GM18909 (cell line): ENCODE data around the gene NBPF1.
"Not testable (repeated sequence)": the region's sequence is repeated elsewhere in the genome, so short reads cannot be mapped to it uniquely, and the experiment has no call there.

Source experiments
- ATAC-seq: cut with Tn5 transposase; IDR thresholded peaks from one replicate; pipeline ENCODE4 v1.9.1; 2021; ENCODE audit warnings: mild to moderate bottlenecking; ENCODE audit not compliant: unreplicated experiment, poor library complexity

Gene NBPF1

GRCh38 chr1:16642025-16642966 is 28.9 kb upstream of the NBPF1 start:
- not testable (repeated sequence) for ATAC-seq

- ATAC-seq = not testable (repeated sequence)
These were observed 28.0 kb upstream of the NBPF1 start for GRCh38 chr1:16641159-16641975.

GRCh38 chr1:16639091-16640031 is 26.0 kb upstream of the NBPF1 start:
- ATAC-seq = not testable (repeated sequence)

- ATAC-seq = not testable (repeated sequence)
These were observed 24.8 kb upstream of the NBPF1 start for GRCh38 chr1:16637941-16638778.

GRCh38 chr1:16636551-16637195 is 23.3 kb upstream of the NBPF1 start:
- not testable (repeated sequence) for ATAC-seq

GRCh38 chr1:16635959-16636358 is 22.6 kb upstream of the NBPF1 start:
- not testable (repeated sequence) for ATAC-seq

GRCh38 chr1:16633540-16634282 is 20.3 kb upstream of the NBPF1 start:
- ATAC-seq = not testable (repeated sequence)

GRCh38 chr1:16632044-16632850 is 18.9 kb upstream of the NBPF1 start:
- ATAC-seq = not testable (repeated sequence)

- no peak for ATAC-seq
These were observed 18.1 kb upstream of the NBPF1 start for GRCh38 chr1:16631248-16632043.

GRCh38 chr1:16630661-16631247 is 17.4 kb upstream of the NBPF1 start:
- ATAC-seq = no peak

GRCh38 chr1:16629916-16630530 is 16.7 kb upstream of the NBPF1 start:
- not testable (repeated sequence) for ATAC-seq

- no peak for ATAC-seq
These were observed 15.2 kb upstream of the NBPF1 start for GRCh38 chr1:16628361-16629111.

- not testable (repeated sequence) for ATAC-seq
These were observed 13.1 kb upstream of the NBPF1 start for GRCh38 chr1:16626409-16626983.
